ENCODE results near the gene SLC24A3. TPM values are rescaled to one million over a fixed set of nuclear protein-coding genes. Genes with fewer than 3 reads are reported as not detected.

Gene SLC24A3
- total RNA-seq, 1 experiment from 2014 or later: not detected

GRCh38 chr20:19378058-19378457 is 165.6 kb downstream of the SLC24A3 start:
- 0 out of 2 replicates have a peak, but pooled peaks cover 2% of the 10 kb centered on the region for H3K27me3 ChIP-seq (ENCODE audit: control insufficient read depth, insufficient read depth, low read length)
- H3K27ac ChIP-seq (ENCODE audit: low read length): no peak overlapping the region
- in situ Hi-C loops (cut with HindIII; ENCODE audit: low pct_unique_long_range_greater_than_20kb, low sequenced_read_pairs): no loop called here
- intact Hi-C loops (cut with micrococcal nuclease; ENCODE audit: unreplicated experiment): no loop called here
- no peak overlapping the region for H3K4me3 ChIP-seq (ENCODE audit: low read depth in 2 of 2, low read length in 2 of 2)
- TF ChIP-seq, protein P1, sequence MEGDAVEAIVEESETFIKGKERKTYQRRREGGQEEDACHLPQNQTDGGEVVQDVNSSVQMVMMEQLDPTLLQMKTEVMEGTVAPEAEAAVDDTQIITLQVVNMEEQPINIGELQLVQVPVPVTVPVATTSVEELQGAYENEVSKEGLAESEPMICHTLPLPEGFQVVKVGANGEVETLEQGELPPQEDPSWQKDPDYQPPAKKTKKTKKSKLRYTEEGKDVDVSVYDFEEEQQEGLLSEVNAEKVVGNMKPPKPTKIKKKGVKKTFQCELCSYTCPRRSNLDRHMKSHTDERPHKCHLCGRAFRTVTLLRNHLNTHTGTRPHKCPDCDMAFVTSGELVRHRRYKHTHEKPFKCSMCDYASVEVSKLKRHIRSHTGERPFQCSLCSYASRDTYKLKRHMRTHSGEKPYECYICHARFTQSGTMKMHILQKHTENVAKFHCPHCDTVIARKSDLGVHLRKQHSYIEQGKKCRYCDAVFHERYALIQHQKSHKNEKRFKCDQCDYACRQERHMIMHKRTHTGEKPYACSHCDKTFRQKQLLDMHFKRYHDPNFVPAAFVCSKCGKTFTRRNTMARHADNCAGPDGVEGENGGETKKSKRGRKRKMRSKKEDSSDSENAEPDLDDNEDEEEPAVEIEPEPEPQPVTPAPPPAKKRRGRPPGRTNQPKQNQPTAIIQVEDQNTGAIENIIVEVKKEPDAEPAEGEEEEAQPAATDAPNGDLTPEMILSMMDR (IDR thresholded peaks at IDR 0.05): no peak
- TF ChIP-seq TCF7L2 (IDR thresholded peaks at IDR 0.05; ENCODE audit: low read depth, low read length) (no peak), SIN3A (IDR thresholded peaks at IDR 0.05; ENCODE audit: borderline replicate concordance, insufficient read depth, low read depth, low read length) (no peak), POLR2AphosphoS5 (IDR thresholded peaks at IDR 0.05; ENCODE audit: low read depth, low read length) (no peak)
- TF ChIP-seq, protein P2, sequence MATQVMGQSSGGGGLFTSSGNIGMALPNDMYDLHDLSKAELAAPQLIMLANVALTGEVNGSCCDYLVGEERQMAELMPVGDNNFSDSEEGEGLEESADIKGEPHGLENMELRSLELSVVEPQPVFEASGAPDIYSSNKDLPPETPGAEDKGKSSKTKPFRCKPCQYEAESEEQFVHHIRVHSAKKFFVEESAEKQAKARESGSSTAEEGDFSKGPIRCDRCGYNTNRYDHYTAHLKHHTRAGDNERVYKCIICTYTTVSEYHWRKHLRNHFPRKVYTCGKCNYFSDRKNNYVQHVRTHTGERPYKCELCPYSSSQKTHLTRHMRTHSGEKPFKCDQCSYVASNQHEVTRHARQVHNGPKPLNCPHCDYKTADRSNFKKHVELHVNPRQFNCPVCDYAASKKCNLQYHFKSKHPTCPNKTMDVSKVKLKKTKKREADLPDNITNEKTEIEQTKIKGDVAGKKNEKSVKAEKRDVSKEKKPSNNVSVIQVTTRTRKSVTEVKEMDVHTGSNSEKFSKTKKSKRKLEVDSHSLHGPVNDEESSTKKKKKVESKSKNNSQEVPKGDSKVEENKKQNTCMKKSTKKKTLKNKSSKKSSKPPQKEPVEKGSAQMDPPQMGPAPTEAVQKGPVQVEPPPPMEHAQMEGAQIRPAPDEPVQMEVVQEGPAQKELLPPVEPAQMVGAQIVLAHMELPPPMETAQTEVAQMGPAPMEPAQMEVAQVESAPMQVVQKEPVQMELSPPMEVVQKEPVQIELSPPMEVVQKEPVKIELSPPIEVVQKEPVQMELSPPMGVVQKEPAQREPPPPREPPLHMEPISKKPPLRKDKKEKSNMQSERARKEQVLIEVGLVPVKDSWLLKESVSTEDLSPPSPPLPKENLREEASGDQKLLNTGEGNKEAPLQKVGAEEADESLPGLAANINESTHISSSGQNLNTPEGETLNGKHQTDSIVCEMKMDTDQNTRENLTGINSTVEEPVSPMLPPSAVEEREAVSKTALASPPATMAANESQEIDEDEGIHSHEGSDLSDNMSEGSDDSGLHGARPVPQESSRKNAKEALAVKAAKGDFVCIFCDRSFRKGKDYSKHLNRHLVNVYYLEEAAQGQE (IDR thresholded peaks at IDR 0.05; ENCODE audit: insufficient read depth in 1 of 2, low read depth in 2 of 2, low read length in 1 of 2): no peak
- H3K4me1 ChIP-seq (ENCODE audit: control insufficient read depth, insufficient read depth, low read length): no peaks in the 10 kb centered on the region
- ChIA-PET POLR2A (interaction anchor here (0.6 kb wide), 1 partner anchor 46 kb away, joined by 3 read pairs; no protein-coding TSS in a partner anchor), CTCF (no interaction called here)
- ATAC-seq (no peak), DNase-seq (ENCODE audit: low read depth, low spot score) (no peak)
- no peaks in the 10 kb centered on the region for H3K9me3 ChIP-seq (ENCODE audit: control insufficient read depth, insufficient read depth, low read depth, low read length)
- H3K36me3 ChIP-seq (ENCODE audit: control insufficient read depth, insufficient read depth, low read length): no peaks in the 10 kb centered on the region
- no TSS peak for BruUV-seq (replicated peaks)

GRCh38 chr20:19380211-19380610 is 167.8 kb downstream of the SLC24A3 start:
- H3K36me3 ChIP-seq (ENCODE audit: control insufficient read depth, insufficient read depth, low read length): no peaks in the 10 kb centered on the region
- CTCF ChIA-PET: no interaction called here
- POLR2A ChIA-PET: no interaction called here
- ATAC-seq: no peak
- no peaks in the 10 kb centered on the region for H3K4me1 ChIP-seq (ENCODE audit: control insufficient read depth, insufficient read depth, low read length)
- DNase-seq (ENCODE audit: low read depth, low spot score): no peak
- intact Hi-C loops (cut with micrococcal nuclease; ENCODE audit: unreplicated experiment) (no loop called here), in situ Hi-C loops (cut with HindIII; ENCODE audit: low pct_unique_long_range_greater_than_20kb, low sequenced_read_pairs) (no loop called here)
- H3K27ac ChIP-seq (ENCODE audit: low read length): no peak overlapping the region
- TF ChIP-seq SIN3A (IDR thresholded peaks at IDR 0.05; ENCODE audit: borderline replicate concordance, insufficient read depth, low read depth, low read length) (no peak), TCF7L2 (IDR thresholded peaks at IDR 0.05; ENCODE audit: low read depth, low read length) (no peak), POLR2AphosphoS5 (IDR thresholded peaks at IDR 0.05; ENCODE audit: low read depth, low read length) (no peak)
- TF ChIP-seq, protein P1 (IDR thresholded peaks at IDR 0.05): no peak
- TF ChIP-seq, protein P2 (IDR thresholded peaks at IDR 0.05; ENCODE audit: insufficient read depth in 1 of 2, low read depth in 2 of 2, low read length in 1 of 2): no peak
- no peaks in the 10 kb centered on the region for H3K27me3 ChIP-seq (ENCODE audit: control insufficient read depth, insufficient read depth, low read length)
- no peaks in the 10 kb centered on the region for H3K9me3 ChIP-seq (ENCODE audit: control insufficient read depth, insufficient read depth, low read depth, low read length)
- BruUV-seq (replicated peaks): no TSS peak
- H3K4me3 ChIP-seq (ENCODE audit: low read depth in 2 of 2, low read length in 2 of 2): no peak overlapping the region

Data from Panc1 (cell line).